GM19438 (cell line): Measurements from ENCODE around the gene JAK3.
"Not testable (repeated sequence)": the region's sequence is repeated elsewhere in the genome, so short reads cannot be mapped to it uniquely, and the experiment has no call there.

ENCODE experiments used
- ATAC-seq: cut with Tn5 transposase; IDR thresholded peaks from one replicate; pipeline ENCODE4 v1.9.1; 2021; ENCODE audit warnings: low read depth; ENCODE audit not compliant: unreplicated experiment

JAK3 gene

DNA sequence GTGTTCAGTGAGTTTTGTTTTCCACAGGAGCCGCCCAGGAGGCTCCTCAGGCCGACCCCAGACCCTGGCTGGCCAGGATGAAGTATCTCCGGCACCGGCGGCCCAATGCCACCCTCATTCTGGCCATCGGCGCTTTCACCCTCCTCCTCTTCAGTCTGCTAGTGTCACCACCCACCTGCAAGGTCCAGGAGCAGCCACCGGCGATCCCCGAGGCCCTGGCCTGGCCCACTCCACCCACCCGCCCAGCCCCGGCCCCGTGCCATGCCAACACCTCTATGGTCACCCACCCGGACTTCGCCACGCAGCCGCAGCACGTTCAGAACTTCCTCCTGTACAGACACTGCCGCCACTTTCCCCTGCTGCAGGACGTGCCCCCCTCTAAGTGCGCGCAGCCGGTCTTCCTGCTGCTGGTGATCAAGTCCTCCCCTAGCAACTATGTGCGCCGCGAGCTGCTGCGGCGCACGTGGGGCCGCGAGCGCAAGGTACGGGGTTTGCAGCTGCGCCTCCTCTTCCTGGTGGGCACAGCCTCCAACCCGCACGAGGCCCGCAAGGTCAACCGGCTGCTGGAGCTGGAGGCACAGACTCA is 40.0 kb downstream of the JAK3 start:
- ATAC-seq: no peak

GRCh38 chr19:17806945-17807344 is 40.8 kb downstream of the JAK3 start:
- no peak for ATAC-seq

DNA sequence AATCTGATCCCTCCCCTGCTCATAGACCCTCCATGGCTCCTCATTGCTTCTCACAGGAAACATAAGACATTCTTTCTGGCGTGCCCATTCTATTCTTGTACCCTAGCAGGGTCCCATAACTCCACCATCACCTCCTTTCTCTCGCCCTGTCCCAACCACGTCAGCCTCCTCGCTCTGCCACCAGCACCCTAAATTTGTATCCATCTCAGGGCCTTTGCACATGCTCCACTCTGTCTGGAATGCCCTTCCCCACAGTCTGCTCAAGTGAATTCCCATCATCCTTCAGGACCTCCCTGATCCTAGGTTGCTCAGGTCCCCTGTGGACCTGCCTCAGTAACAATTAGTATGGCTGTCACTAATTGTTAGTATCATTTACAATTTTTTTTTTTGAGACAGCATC is 42.4 kb downstream of the JAK3 start:
- no peak for ATAC-seq

- no peak for ATAC-seq
Measured at GRCh38 chr19:17803264-17803896, 44.4 kb downstream of the JAK3 start.

GRCh38 chr19:17802137-17802858 is 45.5 kb downstream of the JAK3 start:
- no peak for ATAC-seq

GRCh38 chr19:17798599-17798998 is 49.2 kb downstream of the JAK3 start:
- ATAC-seq: not testable (repeated sequence)

DNA sequence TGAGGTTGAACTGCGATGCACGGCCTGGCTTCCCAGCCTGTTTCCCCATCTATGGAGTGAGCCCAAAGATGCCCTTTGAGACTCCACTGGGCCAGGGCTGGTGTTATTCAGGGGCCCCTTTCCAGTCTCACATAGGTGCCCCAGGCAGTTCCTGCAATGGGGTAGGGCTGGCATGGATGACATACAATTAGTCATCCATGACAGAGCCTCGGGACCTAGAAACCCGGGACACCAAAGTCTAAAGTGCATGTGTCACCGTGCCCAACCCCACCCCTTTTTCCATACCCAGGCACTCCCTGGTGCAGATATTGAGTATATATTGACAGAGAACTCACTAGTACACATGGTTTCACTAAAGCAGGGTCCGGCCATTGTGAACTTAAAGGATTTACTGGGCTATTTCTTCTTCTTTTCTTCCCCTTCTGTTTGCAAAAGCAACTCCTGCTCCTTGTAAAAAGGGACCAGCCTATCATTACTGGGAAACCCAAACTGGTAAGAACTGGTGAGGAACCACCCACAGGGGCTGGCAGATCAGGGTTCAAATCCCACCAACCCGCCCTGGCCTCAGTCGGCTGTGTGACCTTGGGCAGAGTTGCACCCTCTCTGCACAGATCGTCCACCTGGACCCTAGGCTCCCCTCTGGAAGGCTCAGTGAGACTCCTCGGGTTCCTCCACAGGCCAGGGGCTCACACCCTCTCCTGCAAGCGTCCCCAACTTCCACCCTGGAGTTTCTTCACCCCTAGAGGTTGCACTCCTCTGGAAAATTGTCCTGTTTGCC is 50.2 kb downstream of the JAK3 start:
- no peak for ATAC-seq

GRCh38 chr19:17796838-17797423 is 50.9 kb downstream of the JAK3 start:
- ATAC-seq: no peak

DNA sequence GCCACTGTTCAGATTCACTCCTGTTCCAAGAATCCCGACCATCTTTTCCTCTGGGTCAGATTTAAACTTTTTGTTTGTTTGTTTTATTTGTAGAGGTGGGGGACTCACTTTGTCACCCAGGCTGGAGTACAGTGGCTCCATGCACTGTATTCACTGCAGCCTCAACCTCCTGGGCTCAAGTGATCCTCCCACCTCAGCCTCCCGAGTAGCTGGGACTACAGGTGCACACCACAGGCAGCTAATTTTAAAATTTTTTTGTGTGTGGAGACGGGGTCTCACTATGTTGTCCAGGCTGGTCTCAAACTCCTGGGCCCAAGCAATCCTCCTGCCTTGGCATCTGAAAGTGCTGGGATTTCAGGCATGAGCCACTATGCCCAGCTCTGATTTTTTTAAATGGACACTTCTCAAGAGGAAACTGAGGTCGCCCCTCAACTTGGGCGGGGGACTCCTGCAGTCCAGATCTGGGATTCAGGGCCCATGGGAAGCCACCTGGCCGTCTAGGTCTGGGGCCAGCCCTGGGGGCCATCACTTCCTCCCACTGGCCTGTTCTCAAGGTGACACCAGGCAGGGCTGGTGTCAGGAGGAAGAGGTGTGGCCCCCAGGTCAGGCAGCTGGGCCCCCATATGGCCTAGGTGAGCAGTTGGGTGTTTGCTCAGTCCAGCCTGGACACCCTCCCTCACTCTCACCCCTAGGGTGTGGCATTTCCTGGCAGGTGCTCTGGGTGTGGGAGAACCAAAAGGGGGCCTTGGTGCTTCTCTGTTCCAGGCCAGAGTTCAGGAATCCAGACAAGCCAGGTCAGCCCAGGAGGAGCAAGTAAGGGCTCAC is 51.6 kb downstream of the JAK3 start:
- no peak for ATAC-seq

GRCh38 chr19:17795495-17795856 is 52.3 kb downstream of the JAK3 start:
- ATAC-seq: no peak

GRCh38 chr19:17794731-17795494 is 52.9 kb downstream of the JAK3 start, which contains the start of gene B3GNT3:
Gene B3GNT3, plus strand, starts transcription at chr19:17795138. Its CDS starts 12,670 bp downstream, at chr19:17807808.
- ATAC-seq: no peak

GRCh38 chr19:17794412-17794730 is 53.4 kb downstream of the JAK3 start:
- no peak for ATAC-seq

- ATAC-seq: no peak
Measured at GRCh38 chr19:17790059-17790780, 57.6 kb downstream of the JAK3 start.

- no peak for ATAC-seq
Measured at GRCh38 chr19:17788632-17789031, 59.1 kb downstream of the JAK3 start.

DNA sequence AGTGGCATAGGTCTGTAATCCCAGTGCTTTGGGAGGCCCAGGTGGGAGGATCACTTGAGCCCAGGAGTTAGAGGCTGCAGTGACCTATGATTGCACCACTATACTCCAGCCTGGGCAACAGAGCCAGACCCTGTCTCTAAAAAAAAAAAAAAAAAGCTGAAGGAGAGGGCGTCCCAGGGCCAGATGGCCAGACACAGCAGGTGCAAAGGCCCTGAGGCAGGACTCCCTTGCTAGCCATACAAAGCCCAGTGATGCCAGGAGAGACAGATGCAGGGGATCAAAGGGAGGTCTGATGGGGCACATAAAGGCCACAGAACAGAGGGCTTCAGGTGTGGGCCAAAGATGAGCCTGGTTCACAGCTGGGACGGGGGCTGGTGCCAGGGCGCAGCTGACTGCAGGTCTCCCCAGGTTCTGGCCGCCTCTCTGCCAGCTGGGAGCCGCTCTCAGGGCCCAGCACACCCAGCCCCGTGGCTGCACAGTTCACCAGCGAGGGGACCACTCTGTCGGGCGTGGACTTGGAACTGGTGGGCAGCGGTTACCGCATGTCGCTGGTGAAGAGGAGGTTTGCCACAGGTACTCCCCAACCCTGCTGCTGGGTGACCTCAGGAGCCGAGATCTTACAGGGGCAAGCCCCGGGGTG is 60.4 kb downstream of the JAK3 start:
- no peak for ATAC-seq

DNA sequence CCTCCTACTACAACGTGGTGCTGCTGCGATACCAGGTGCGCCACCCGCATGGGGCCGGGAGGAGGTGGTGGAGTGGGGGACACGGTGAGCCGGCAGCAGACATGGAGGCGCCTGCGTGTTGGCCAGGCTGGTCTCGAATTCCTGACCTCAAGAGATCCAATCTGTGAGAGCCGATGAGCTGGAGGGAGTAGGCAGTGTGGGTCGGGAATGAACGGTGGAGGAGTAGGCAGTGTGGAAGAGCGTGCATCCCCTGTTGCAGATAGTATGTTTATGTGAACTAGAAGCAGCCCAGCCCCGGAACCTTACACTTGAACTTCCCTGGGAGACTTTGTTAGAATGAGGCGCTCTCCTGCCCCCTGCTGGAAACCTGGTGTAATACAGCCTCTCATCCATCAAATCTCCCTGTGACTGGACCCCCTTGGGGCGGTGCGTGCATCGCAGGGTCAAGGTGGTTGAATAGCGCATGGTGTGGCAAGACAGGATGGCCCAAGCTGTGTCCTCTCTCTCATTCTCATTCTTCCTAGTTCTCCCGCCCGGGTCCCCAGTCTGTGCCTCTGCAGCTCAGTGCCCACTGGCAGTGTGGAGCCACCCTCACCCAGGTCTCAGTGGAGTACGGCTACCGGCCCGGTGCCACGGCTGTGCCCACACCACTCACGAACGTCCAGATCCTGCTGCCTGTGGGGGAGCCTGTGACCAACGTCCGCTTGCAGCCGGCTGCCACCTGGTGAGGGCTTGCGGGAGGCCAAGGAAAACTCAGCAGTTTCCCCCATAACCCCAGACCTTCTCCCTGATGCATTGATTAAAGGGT is 63.4 kb downstream of the JAK3 start:
- ATAC-seq: no peak

DNA sequence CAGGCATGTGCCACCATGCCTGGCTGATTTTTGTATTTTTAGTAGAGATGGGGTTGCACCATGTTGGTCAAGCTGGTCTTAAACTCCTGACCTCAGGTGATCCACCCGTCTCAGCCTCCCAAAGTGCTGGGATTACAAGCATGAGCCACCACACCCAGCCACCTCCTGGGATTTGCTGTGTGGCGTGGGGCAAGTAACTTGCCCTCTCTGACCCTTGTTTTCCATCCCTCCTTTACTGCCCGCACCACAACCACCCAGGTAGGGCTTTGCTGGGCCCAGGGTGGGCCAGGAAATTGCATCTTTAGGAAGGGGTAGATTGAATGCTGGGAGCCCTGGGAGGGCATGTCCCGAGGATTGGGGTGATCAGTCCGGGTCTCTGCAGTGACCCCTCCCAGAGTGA is 64.1 kb downstream of the JAK3 start:
- not testable (repeated sequence) for ATAC-seq
